ENCODE results near the gene ALK.

- TF ChIP-seq POLR2AphosphoS5 (IDR thresholded peaks at IDR 0.05; ENCODE audit: low read depth, low read length) (no peak), SIN3A (IDR thresholded peaks at IDR 0.05; ENCODE audit: borderline replicate concordance, insufficient read depth, low read length) (no peak), TAF1 (IDR thresholded peaks at IDR 0.05; ENCODE audit: borderline replicate concordance, insufficient read depth, low read length) (no peak), REST (IDR thresholded peaks at IDR 0.05; ENCODE audit: insufficient read depth in 1 of 2, low read depth in 2 of 2, low read length in 2 of 2) (no peak), FOXP2 (optimal IDR thresholded peaks at IDR 0.05; ENCODE audit: borderline replicate concordance, extremely low read depth, extremely low read length, insufficient read depth) (no peak)
Observed at GRCh38 chr2:29807082-29807481, 114.3 kb downstream of the ALK start.
